ENCODE data around the gene KLF17.

The KLF17 gene, protein sequence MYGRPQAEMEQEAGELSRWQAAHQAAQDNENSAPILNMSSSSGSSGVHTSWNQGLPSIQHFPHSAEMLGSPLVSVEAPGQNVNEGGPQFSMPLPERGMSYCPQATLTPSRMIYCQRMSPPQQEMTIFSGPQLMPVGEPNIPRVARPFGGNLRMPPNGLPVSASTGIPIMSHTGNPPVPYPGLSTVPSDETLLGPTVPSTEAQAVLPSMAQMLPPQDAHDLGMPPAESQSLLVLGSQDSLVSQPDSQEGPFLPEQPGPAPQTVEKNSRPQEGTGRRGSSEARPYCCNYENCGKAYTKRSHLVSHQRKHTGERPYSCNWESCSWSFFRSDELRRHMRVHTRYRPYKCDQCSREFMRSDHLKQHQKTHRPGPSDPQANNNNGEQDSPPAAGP

DNA sequence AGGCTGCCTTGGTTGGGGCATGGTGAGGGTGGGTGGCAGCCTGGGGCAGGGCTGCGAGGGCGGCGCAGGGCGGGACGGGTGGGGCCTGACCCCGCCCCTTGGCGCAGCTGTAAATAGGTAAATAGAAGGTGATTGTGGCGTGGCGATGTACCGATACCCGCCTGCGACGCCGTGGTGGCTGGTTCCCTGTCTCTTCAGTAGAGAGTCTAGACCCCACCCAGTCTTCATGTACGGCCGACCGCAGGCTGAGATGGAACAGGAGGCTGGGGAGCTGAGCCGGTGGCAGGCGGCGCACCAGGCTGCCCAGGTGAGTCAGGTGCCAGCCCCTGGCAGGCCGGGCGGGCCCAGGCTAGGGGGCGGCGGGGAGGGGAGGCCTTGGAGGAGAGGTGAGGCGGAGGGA, at the start of gene KLF17:
KLF17 (plus strand) TSS at position 140 of the 400 bp plus-strand sequence; CDS start at position 227, 87 bp downstream.
- no peak for DNase-seq (ENCODE audit: low spot score)

DNA sequence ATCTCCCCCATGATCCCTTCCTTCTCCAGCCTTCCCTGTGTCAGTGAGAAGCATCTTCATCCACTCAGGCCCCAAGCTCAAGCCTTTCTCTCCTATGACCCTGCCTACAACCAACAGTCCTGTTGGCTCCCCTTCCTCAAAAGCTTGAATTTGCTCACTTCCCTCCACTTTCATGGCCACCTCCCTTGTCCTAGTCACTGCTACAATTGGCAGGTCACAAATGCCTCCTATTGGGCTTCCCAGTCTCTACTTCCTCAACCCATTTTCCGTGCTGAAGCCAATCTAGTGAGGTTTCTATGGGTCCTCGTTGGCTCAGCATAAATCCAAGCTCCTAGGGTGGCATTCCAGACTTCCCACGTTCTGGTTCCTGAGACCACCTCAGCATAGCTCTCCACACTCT, 47.2 kb upstream of the KLF17 start:
- DNase-seq (ENCODE audit: low spot score) = no peak

GRCh38 chr1:44072204-44072603, 46.4 kb upstream of the KLF17 start:
- no peak for DNase-seq (ENCODE audit: low spot score)

DNA sequence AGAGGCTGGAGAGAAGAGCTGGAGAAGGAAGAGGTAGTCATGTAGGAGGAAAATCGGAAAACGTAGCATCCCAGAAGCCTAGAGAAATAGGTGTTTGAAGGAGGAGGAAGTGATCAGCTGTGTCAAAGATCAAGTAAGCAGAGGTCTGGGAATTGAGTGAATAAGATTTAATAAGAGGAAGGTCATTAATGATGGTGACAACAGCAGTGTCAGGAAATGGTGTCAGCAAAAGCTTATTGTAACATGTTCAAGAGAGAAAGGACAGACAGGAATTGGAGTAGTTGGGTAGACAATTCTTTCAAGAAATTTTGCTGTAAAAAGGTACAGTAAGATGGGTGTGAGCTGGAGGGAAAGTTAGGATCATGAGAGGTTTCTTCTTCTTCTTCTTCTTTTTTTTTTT, 45.8 kb upstream of the KLF17 start:
- no peak for DNase-seq (ENCODE audit: low spot score)

DNA sequence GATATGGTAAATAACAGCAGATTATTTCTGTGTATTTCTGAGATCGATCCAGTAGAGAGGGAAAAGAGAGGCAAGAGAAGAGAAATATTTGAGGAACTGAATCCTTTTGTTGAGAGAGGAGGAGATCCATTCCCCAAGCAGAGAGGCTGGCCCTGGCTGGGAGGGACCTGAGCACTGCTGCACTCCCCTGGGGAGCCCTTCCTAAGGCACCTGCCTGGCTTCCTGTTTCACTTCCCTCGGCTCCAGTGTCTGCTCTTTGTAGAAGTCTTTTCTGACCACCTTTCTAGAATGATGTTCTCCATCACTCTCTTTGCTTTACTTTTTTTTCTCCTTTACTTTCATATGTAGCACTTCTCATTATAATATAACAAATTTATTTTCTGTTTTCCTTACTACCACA, 45.1 kb upstream of the KLF17 start:
- no peak for DNase-seq (ENCODE audit: low spot score)

- DNase-seq (ENCODE audit: low spot score) = no peak
These were observed 44.2 kb upstream of the KLF17 start for GRCh38 chr1:44074415-44074814.

- DNase-seq (ENCODE audit: low spot score) = no peak
These were observed 42.6 kb upstream of the KLF17 start for GRCh38 chr1:44076066-44076465.

- no peak for DNase-seq (ENCODE audit: low spot score)
These were observed 41.2 kb upstream of the KLF17 start for GRCh38 chr1:44077421-44077820.

DNA sequence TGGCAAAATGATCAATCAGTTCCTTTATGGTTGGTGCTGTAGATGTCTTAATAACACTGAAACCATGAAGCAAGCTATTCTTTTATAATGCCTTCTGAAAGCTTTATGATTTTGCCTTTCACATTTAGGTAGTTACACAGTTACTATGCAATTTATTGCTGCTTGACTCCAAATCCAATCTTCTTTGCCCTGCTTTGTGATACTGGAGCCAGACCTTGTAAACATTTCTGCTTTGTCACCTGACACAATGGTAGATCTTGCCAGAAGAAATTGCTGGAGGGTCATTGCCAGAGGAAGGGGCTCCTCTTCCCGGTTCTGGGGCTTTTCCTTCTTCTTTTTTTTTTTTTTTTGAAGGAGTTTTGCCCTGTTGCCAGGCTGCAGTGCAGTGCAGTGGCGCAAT, 40.5 kb upstream of the KLF17 start:
- no peak for DNase-seq (ENCODE audit: low spot score)

DNA sequence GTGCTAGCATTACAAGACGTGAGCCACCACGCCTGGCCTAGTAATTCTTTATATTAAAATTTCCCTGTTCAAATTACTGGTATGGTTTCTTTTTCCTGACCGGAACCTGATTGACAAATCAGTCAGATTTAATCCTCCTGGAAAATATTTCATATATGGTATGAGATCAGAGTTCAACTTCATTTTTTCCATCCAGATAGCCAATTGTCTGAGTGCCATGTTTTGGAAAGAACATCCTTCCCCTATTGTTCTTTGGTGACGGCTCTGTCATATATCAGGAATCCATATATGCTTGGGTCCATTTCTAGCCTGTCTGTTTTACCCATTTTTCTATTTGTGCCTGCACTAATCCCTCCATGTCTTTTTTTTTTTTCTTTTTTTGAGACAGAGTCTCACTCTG, 39.1 kb upstream of the KLF17 start:
- no peak for DNase-seq (ENCODE audit: low spot score)

- DNase-seq (ENCODE audit: low spot score) = no peak
These were observed 33.5 kb upstream of the KLF17 start for GRCh38 chr1:44084998-44085675.

DNA sequence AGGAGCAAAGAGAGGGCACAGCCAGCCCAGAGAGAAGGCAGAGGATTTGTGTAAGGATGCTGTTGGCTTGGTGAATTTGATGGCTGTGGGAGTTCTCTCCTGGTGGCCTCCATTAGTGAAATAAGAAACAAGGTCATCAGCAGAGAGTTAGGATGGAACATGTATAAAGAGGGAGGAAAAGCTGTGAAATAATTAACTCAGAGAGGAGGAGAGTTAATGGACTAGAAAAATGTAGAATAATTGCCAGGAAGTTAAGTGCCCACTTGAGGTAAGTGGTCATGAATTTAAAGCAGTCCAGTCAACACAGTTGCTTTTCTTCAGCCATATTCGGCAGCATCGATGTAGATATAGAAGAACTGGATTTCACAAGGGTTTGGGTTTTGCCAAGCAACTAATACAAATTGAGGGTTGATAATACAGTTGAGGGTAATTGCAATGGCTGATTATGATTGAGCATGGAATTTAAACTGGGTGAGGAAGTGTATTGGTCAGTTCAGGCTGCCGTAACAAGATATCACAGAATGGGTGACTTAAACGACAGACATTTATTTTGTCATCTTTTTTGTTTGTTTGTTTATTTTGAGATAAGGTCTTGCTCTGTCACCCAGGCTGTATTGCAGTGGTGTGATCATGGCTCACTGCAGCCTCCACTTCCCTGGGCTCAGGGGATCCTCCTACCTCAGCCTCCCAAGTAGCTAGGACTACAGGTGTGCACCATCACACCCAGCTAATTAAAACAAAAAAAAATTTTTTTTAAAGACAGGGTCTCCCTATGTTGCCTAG, 31.7 kb upstream of the KLF17 start:
- no peak for DNase-seq (ENCODE audit: low spot score)

- DNase-seq (ENCODE audit: low spot score) = no peak
These were observed 29.1 kb upstream of the KLF17 start for GRCh38 chr1:44089371-44090048.

DNA sequence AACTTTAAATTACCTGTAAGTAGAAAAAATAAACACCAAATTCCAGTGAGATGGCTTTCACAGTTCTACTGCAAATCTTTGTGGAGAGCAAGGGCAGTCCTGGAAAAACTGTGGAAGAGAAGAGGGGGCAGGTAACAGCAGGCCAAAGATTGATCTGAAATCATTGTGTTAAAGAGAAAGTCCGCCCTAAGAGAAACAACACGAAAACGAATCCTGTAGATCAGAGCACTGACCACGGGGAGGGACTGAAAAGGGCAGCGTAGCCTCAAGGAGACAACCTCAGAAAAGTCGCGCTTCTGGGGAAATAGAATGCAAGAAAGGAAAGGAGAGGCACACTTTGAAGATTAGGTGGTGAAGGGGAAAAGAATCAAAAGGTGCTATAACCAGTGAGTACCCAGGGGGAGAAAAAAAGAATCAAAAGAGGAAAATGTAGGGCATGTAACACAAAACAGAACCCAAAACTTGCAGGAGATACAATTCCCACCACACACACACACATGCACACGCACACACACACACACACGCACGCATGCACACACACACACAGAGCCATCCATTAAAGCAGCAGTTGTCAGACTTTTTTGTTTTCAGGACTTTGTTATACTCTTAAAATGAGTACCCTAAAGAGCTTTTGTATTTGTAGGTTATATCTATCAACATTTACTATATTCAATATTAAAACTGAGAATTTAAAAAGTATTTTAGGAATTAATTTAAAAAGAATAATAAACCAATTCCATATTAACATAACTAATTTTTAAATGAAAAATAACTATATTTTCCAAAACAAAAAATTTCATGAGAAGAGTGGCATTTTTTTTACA, 28.0 kb upstream of the KLF17 start:
- no peak for DNase-seq (ENCODE audit: low spot score)

- no peak for DNase-seq (ENCODE audit: low spot score)
These were observed 24.6 kb upstream of the KLF17 start for GRCh38 chr1:44094047-44094446.

DNA sequence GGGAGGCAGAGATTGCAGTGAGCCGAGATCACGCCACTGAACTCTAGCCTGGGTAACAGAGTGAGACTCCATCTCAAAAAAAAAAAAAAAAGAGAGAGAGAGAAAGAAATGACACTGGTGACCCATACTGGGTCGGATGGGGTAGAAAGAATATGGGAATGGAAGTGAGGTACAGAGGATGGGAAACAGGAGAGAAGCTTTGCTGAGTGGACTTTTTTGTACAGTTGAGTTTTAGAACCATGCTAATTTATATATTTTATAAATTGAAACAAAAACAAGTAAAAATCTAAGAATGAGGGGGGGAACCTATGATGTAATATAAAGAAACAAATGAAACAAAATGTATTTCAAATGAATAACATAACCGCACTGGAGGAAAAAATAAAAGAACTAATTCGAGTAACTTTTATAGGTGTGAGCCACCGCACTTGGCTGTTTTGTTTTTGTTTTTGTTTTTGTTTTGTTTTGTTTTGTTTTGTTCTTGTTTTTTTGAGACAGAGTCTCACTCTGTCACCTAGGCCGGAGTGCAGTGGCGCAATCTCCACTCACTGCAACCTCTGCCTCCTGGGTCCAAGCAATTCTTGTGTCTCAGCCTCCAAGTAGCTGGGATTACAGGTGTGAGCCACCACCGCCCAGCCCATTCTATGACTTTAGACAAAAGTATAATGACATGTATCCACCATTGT, 18.3 kb upstream of the KLF17 start:
- no peak for DNase-seq (ENCODE audit: low spot score)

- DNase-seq (ENCODE audit: low spot score) = no peak
These were observed 17.3 kb upstream of the KLF17 start for GRCh38 chr1:44101328-44101727.

- DNase-seq (ENCODE audit: low spot score) = no peak
These were observed 15.1 kb upstream of the KLF17 start for GRCh38 chr1:44103270-44104131.

- no peak for DNase-seq (ENCODE audit: low spot score)
These were observed 12.8 kb upstream of the KLF17 start for GRCh38 chr1:44105810-44106209.

- DNase-seq (ENCODE audit: low spot score) = no peak
These were observed 10.4 kb upstream of the KLF17 start for GRCh38 chr1:44108241-44108640.
